Gastroesophageal sphincter (tissue), 4 donors: ENCODE data around the gene RAB1B. TPM values are rescaled to one million over a fixed set of nuclear protein-coding genes. Genes with fewer than 3 reads are reported as not detected.

ENCODE experiments used
- ATAC-seq: fragments of 150-250 bp; one replicate; pipeline ENCODE4 v1.9.1; 2016; ENCODE audit warnings: mild to moderate bottlenecking, moderate library complexity
- H3K27ac ChIP-seq, 4 donors: fragments of 200-600 bp; sonication (generic) in 3 of 4; 1 replicate in 3 of 4; 2 replicates in 1 of 4; pipeline ENCODE4 v1.5.1; 2016 to 2019
- H3K27me3 ChIP-seq: fragments of 200-600 bp; sonication (generic); one replicate; pipeline ENCODE4 v1.5.1; 2019
- H3K36me3 ChIP-seq, 2 donors: fragments of 200-600 bp; sonication (generic); one replicate each; pipeline ENCODE4 v1.5.1; 2019; ENCODE audit warnings: control low read depth in 1 of 2
- H3K4me1 ChIP-seq, 3 donors: fragments of 200-600 bp; sonication (generic); 1 replicate in 2 of 3; 2 replicates in 1 of 3; pipeline ENCODE4 v1.5.1; 2016 to 2019; ENCODE audit warnings: control low read depth in 2 of 3
- H3K4me3 ChIP-seq, 2 donors: fragments of 200-600 bp; sonication (generic); one replicate each; pipeline ENCODE4 v1.5.1; 2019; ENCODE audit warnings: mild to moderate bottlenecking in 1 of 2, moderate library complexity in 1 of 2
- H3K9me3 ChIP-seq, 3 donors: fragments of 200-600 bp; sonication (generic); one replicate each; pipeline ENCODE4 v1.5.1; 2017 to 2019; ENCODE audit warnings: control low read depth in 2 of 3
- CTCF ChIP-seq, 4 experiments: fragments of 200-600 bp in 2 of 4; fragments of 450-650 bp in 2 of 4; sonication (generic) in 1 of 4; IDR thresholded peaks; one replicate each; pipeline ENCODE4 v1.5.1; 2017 to 2019; ENCODE audit warnings: antibody characterized with exemption in 4 of 4, mild to moderate bottlenecking in 2 of 4, moderate library complexity in 2 of 4
- EP300 ChIP-seq: sonication (generic); formaldehyde crosslinking; IDR thresholded peaks from one replicate; pipeline ENCODE4 v1.6.1; 2017; ENCODE audit warnings: antibody characterized with exemption, mild to moderate bottlenecking
- POLR2A ChIP-seq, 2 donors: fragments of 450-650 bp; IDR thresholded peaks; one replicate each; pipeline ENCODE4 v1.6.1; 2017; ENCODE audit warnings: antibody characterized with exemption in 2 of 2, mild to moderate bottlenecking in 2 of 2, moderate library complexity in 1 of 2
- POLR2AphosphoS5 ChIP-seq: sonication (generic); formaldehyde crosslinking; IDR thresholded peaks from one replicate; pipeline ENCODE4 v1.6.1; 2017; ENCODE audit warnings: antibody characterized with exemption
- WGBS, 2 donors: methylation state at CpG; one replicate each; pipeline ENCODE4 v1.1.5; 2018; ENCODE audit warnings: low coverage in 1 of 2; 5-methylcytosine and 5-hydroxymethylcytosine counted together
- total RNA-seq, 4 donors: library from RNA; depleted of rRNA; stranded (reverse); fragments of >200 nt; gene quantifications; one replicate each; pipeline ENCODE4 v1.1.0, GENCODE V29; 2016

RAB1B gene
- total RNA-seq, 4 donors from 2014 or later: 99.3 to 162 (median 115) TPM

GRCh38 chr11:66226101-66226500, 42.3 kb upstream of the RAB1B start:
- no peak for ATAC-seq
- peaks cover 0 to 4% (median 0%) of the 10 kb centered on the region in 3 donors for H3K4me1 ChIP-seq
- H3K4me3 ChIP-seq: no peak overlapping the region
- no peak overlapping the region for H3K27ac ChIP-seq
- H3K9me3 ChIP-seq: no peaks in the 10 kb centered on the region
- peaks cover 0 to 53% of the 10 kb centered on the region in 2 donors for H3K36me3 ChIP-seq
- H3K27me3 ChIP-seq: no peaks in the 10 kb centered on the region
- no peak for TF ChIP-seq CTCF (IDR thresholded peaks at IDR 0.05)
- no peak for TF ChIP-seq POLR2AphosphoS5
- TF ChIP-seq EP300: no peak
- no peak for TF ChIP-seq POLR2A (IDR thresholded peaks at IDR 0.05)

- no peaks in the 10 kb centered on the region for H3K9me3 ChIP-seq
- no peak overlapping the region for H3K4me3 ChIP-seq
- 87 to 89% methylated on average over 4 of the region's 5 CpGs for WGBS, 2 donors
- H3K27ac ChIP-seq: no peak overlapping the region
- ATAC-seq: no peak
- peaks cover 0 to 67% of the 10 kb centered on the region in 2 donors for H3K36me3 ChIP-seq
- peaks cover 0 to 4% (median 0%) of the 10 kb centered on the region in 3 donors for H3K4me1 ChIP-seq
- H3K27me3 ChIP-seq: no peaks in the 10 kb centered on the region
- no peak for TF ChIP-seq EP300
- TF ChIP-seq POLR2AphosphoS5: no peak
- no peak for TF ChIP-seq CTCF (IDR thresholded peaks at IDR 0.05)
- no peak for TF ChIP-seq POLR2A (IDR thresholded peaks at IDR 0.05)
These were observed 40.7 kb upstream of the RAB1B start for GRCh38 chr11:66227700-66228099.

GRCh38 chr11:66228521-66228920, 39.9 kb upstream of the RAB1B start:
- Histone ChIP-seq H3K27ac (no peak overlapping the region), H3K27me3 (no peaks in the 10 kb centered on the region), H3K9me3 (no peaks in the 10 kb centered on the region), H3K4me3 (no peak overlapping the region), H3K36me3 (peaks cover 0 to 75% of the 10 kb centered on the region in 2 donors), H3K4me1 (no peaks in the 10 kb centered on the region)
- ATAC-seq: no peak
- TF ChIP-seq POLR2A (IDR thresholded peaks at IDR 0.05) (no peak), EP300 (no peak), CTCF (IDR thresholded peaks at IDR 0.05) (no peak), POLR2AphosphoS5 (no peak)
- 79% methylated on average over 6 of the region's 6 CpGs; no CpG with 5 or more reads in 1 of the 2 donors for WGBS, 2 donors

GRCh38 chr11:66230156-66230555, 38.3 kb upstream of the RAB1B start:
- H3K36me3 ChIP-seq: peaks cover 0 to 79% of the 10 kb centered on the region in 2 donors
- H3K27me3 ChIP-seq: no peaks in the 10 kb centered on the region
- WGBS, 2 donors: 51 to 100% methylated on average over 2 of the region's 6 CpGs
- TF ChIP-seq EP300: no peak
- TF ChIP-seq POLR2A (IDR thresholded peaks at IDR 0.05): no peak
- TF ChIP-seq POLR2AphosphoS5: no peak
- no peak for TF ChIP-seq CTCF (IDR thresholded peaks at IDR 0.05)
- H3K9me3 ChIP-seq: no peaks in the 10 kb centered on the region
- no peak overlapping the region for H3K4me3 ChIP-seq
- no peak for ATAC-seq
- no peak overlapping the region for H3K27ac ChIP-seq
- H3K4me1 ChIP-seq: no peaks in the 10 kb centered on the region

- Histone ChIP-seq H3K9me3 (no peaks in the 10 kb centered on the region), H3K36me3 (peaks cover 0 to 81% of the 10 kb centered on the region in 2 donors), H3K4me1 (no peaks in the 10 kb centered on the region), H3K27me3 (no peaks in the 10 kb centered on the region), H3K4me3 (no peak overlapping the region), H3K27ac (no peak overlapping the region)
- TF ChIP-seq CTCF (IDR thresholded peaks at IDR 0.05): no peak
- TF ChIP-seq EP300: no peak
- no peak for TF ChIP-seq POLR2AphosphoS5
- no peak for TF ChIP-seq POLR2A (IDR thresholded peaks at IDR 0.05)
- WGBS, 2 donors: 90% methylated on average over 9 of the region's 14 CpGs; no CpG with 5 or more reads in 1 of the 2 donors
- ATAC-seq: no peak
These were observed 37.5 kb upstream of the RAB1B start for GRCh38 chr11:66230978-66231377.
